ENCODE measurements around the gene TMEM119.
"Not testable (repeated sequence)": the region's sequence is repeated elsewhere in the genome, so short reads cannot be mapped to it uniquely, and the experiment has no call there.

The TMEM119 gene

GRCh38 chr12:108633534-108634248 lies 35.8 kb upstream of the TMEM119 start, which contains the start of gene SELPLG:
Gene SELPLG (minus strand): TSS chr12:108633894. CDS start chr12:108624307, 9,587 bp downstream.
- DNase-seq, result peak; percentile 49

GRCh38 chr12:108633081-108633533 lies 35.2 kb upstream of the TMEM119 start:
- DNase-seq, result no peak

- not testable (repeated sequence) for DNase-seq
Measured at GRCh38 chr12:108631261-108631660, 33.4 kb upstream of the TMEM119 start.

- no peak for DNase-seq
Measured at GRCh38 chr12:108630481-108631207, 32.8 kb upstream of the TMEM119 start.

- no peak for DNase-seq
Measured at GRCh38 chr12:108629824-108630476, 32.1 kb upstream of the TMEM119 start.

- no peak for DNase-seq
Measured at GRCh38 chr12:108629151-108629550, 31.3 kb upstream of the TMEM119 start.

- DNase-seq, result no peak
Measured at GRCh38 chr12:108627134-108627920, 29.4 kb upstream of the TMEM119 start.

- DNase-seq, result no peak
Measured at GRCh38 chr12:108625228-108625627, 27.3 kb upstream of the TMEM119 start.

GRCh38 chr12:108623577-108623976 lies 25.7 kb upstream of the TMEM119 start:
- no peak for DNase-seq

GRCh38 chr12:108622921-108623514 lies 25.1 kb upstream of the TMEM119 start:
- DNase-seq, result no peak

- DNase-seq, result no peak
Measured at GRCh38 chr12:108622421-108622820, 24.5 kb upstream of the TMEM119 start.

GRCh38 chr12:108621161-108621560 lies 23.3 kb upstream of the TMEM119 start:
- DNase-seq, result no peak

- DNase-seq, result no peak
Measured at GRCh38 chr12:108620236-108620879, 22.5 kb upstream of the TMEM119 start.

GRCh38 chr12:108619369-108620160 lies 21.7 kb upstream of the TMEM119 start:
- no peak for DNase-seq

- DNase-seq, result not testable (repeated sequence)
Measured at GRCh38 chr12:108618953-108619274, 21.0 kb upstream of the TMEM119 start.

GRCh38 chr12:108618079-108618952 lies 20.4 kb upstream of the TMEM119 start:
- DNase-seq, result peak; percentile 52

- no peak for DNase-seq
Measured at GRCh38 chr12:108616941-108617858, 19.3 kb upstream of the TMEM119 start.

- DNase-seq, result no peak
Measured at GRCh38 chr12:108616359-108616758, 18.5 kb upstream of the TMEM119 start.

GRCh38 chr12:108615918-108616317 lies 18.0 kb upstream of the TMEM119 start:
- DNase-seq, result no peak

Data from NCI-H187 treated with DMSO at 0.1 percent for 48 hours (cell line).